MG63 (cell line): ENCODE results near the gene B3GNT5. TPM values are rescaled to one million over a fixed set of nuclear protein-coding genes. Genes with fewer than 3 reads are reported as not detected.

Experiments used
- DNase-seq: peaks from one replicate; pipeline ENCODE4 v3.0.0-alpha.2; 2020
- H3K27me3 ChIP-seq: fragments of 250-450 bp; sonication (Bioruptor Pico); 2 replicates; pipeline ENCODE4 v1.5.1; 2020; ENCODE audit warnings: mild to moderate bottlenecking, moderate library complexity
- H3K36me3 ChIP-seq: fragments of 250-450 bp; sonication (Bioruptor Pico); 2 replicates; pipeline ENCODE4 v1.5.1; 2020; ENCODE audit warnings: mild to moderate bottlenecking, moderate library complexity
- H3K4me3 ChIP-seq: fragments of 250-450 bp; sonication (Bioruptor Pico); 2 replicates; pipeline ENCODE4 v1.5.1; 2020; ENCODE audit warnings: mild to moderate bottlenecking, moderate library complexity
- H3K9me3 ChIP-seq: fragments of 250-450 bp; sonication (Bioruptor Pico); 2 replicates; pipeline ENCODE4 v1.5.1; 2020; ENCODE audit warnings: mild to moderate bottlenecking, moderate library complexity
- total RNA-seq: library from RNA; depleted of rRNA; stranded (reverse); fragments of >200 nt; shearing (Covaris generic); gene quantifications from 2 replicates; pipeline ENCODE4 v1.2.3, GENCODE V29; 2014; ENCODE audit warnings: low replicate concordance

Gene B3GNT5
- total RNA-seq, 1 experiment from 2014 or later, result 0.36 TPM

- no peaks in the 10 kb centered on the region for H3K9me3 ChIP-seq
- no peak for DNase-seq
- no peaks in the 10 kb centered on the region; the same call in 1 of the 2 replicates for H3K27me3 ChIP-seq
- H3K4me3 ChIP-seq, result peak overlapping the region; percentile 62
- H3K36me3 ChIP-seq, result no peaks in the 10 kb centered on the region
Observed at GRCh38 chr3:183254487-183255347, 1.7 kb downstream of the B3GNT5 start.

GRCh38 chr3:183255348-183255730 is 2.3 kb downstream of the B3GNT5 start:
- Histone ChIP-seq H3K9me3 (no peaks in the 10 kb centered on the region), H3K4me3 (no peak overlapping the region), H3K27me3 (no peaks in the 10 kb centered on the region; the same call in 1 of the 2 replicates), H3K36me3 (no peaks in the 10 kb centered on the region)
- no peak for DNase-seq

- H3K9me3 ChIP-seq, result no peaks in the 10 kb centered on the region
- H3K4me3 ChIP-seq, result no peak overlapping the region
- no peaks in the 10 kb centered on the region for H3K36me3 ChIP-seq
- H3K27me3 ChIP-seq, result no peaks in the 10 kb centered on the region
- DNase-seq, result no peak
Observed at GRCh38 chr3:183259087-183259486, 6.0 kb downstream of the B3GNT5 start.

GRCh38 chr3:183259621-183260020 is 6.6 kb downstream of the B3GNT5 start:
- H3K36me3 ChIP-seq, result no peaks in the 10 kb centered on the region
- no peak overlapping the region for H3K4me3 ChIP-seq
- H3K27me3 ChIP-seq, result no peaks in the 10 kb centered on the region
- no peak for DNase-seq
- H3K9me3 ChIP-seq, result no peaks in the 10 kb centered on the region

- H3K4me3 ChIP-seq, result no peak overlapping the region
- no peaks in the 10 kb centered on the region for H3K36me3 ChIP-seq
- no peak for DNase-seq
Observed at GRCh38 chr3:183260167-183260904, 7.3 kb downstream of the B3GNT5 start.

GRCh38 chr3:183261151-183261724 is 8.2 kb downstream of the B3GNT5 start:
- Histone ChIP-seq H3K4me3 (no peak overlapping the region), H3K27me3 (no peaks in the 10 kb centered on the region), H3K9me3 (no peaks in the 10 kb centered on the region), H3K36me3 (no peaks in the 10 kb centered on the region)
- DNase-seq, result no peak

More at GRCh38 chr3:183260167-183260904, 7.3 kb downstream of the B3GNT5 start:
- no peaks in the 10 kb centered on the region for H3K9me3 ChIP-seq
- H3K27me3 ChIP-seq, result no peaks in the 10 kb centered on the region

- no peak for DNase-seq
- Histone ChIP-seq H3K27me3 (no peaks in the 10 kb centered on the region), H3K4me3 (no peak overlapping the region), H3K36me3 (no peaks in the 10 kb centered on the region), H3K9me3 (no peaks in the 10 kb centered on the region)
Observed at GRCh38 chr3:183262875-183263378, 9.9 kb downstream of the B3GNT5 start.

GRCh38 chr3:183264268-183264667 is 11.2 kb downstream of the B3GNT5 start:
- no peak for DNase-seq
- no peaks in the 10 kb centered on the region for H3K9me3 ChIP-seq
- H3K36me3 ChIP-seq, result no peaks in the 10 kb centered on the region
- no peaks in the 10 kb centered on the region for H3K27me3 ChIP-seq
- H3K4me3 ChIP-seq, result no peak overlapping the region

- no peak for DNase-seq
- Histone ChIP-seq H3K36me3 (no peaks in the 10 kb centered on the region), H3K27me3 (no peaks in the 10 kb centered on the region), H3K9me3 (no peaks in the 10 kb centered on the region), H3K4me3 (no peak overlapping the region)
Observed at GRCh38 chr3:183265157-183265642, 12.1 kb downstream of the B3GNT5 start.

- Histone ChIP-seq H3K36me3 (no peaks in the 10 kb centered on the region), H3K27me3 (no peaks in the 10 kb centered on the region), H3K9me3 (no peaks in the 10 kb centered on the region), H3K4me3 (no peak overlapping the region)
- peak; percentile 30 for DNase-seq
Observed at GRCh38 chr3:183265834-183266417, 12.9 kb downstream of the B3GNT5 start.

GRCh38 chr3:183266454-183266853 is 13.4 kb downstream of the B3GNT5 start:
- Histone ChIP-seq H3K27me3 (no peaks in the 10 kb centered on the region), H3K9me3 (no peaks in the 10 kb centered on the region), H3K4me3 (no peak overlapping the region), H3K36me3 (no peaks in the 10 kb centered on the region)
- DNase-seq, result no peak

GRCh38 chr3:183267140-183267539 is 14.1 kb downstream of the B3GNT5 start:
- DNase-seq, result no peak
- Histone ChIP-seq H3K36me3 (no peaks in the 10 kb centered on the region), H3K4me3 (no peak overlapping the region), H3K9me3 (no peaks in the 10 kb centered on the region), H3K27me3 (no peaks in the 10 kb centered on the region)

GRCh38 chr3:183268366-183268765 is 15.3 kb downstream of the B3GNT5 start:
- H3K27me3 ChIP-seq, result no peaks in the 10 kb centered on the region
- no peak overlapping the region for H3K4me3 ChIP-seq
- DNase-seq, result no peak
- no peaks in the 10 kb centered on the region for H3K9me3 ChIP-seq
- no peaks in the 10 kb centered on the region for H3K36me3 ChIP-seq

GRCh38 chr3:183269345-183269744 is 16.3 kb downstream of the B3GNT5 start:
- no peaks in the 10 kb centered on the region for H3K36me3 ChIP-seq
- H3K4me3 ChIP-seq, result no peak overlapping the region
- H3K9me3 ChIP-seq, result no peaks in the 10 kb centered on the region
- DNase-seq, result no peak
- H3K27me3 ChIP-seq, result no peaks in the 10 kb centered on the region

GRCh38 chr3:183270344-183270743 is 17.3 kb downstream of the B3GNT5 start:
- no peak overlapping the region for H3K4me3 ChIP-seq
- no peaks in the 10 kb centered on the region for H3K36me3 ChIP-seq
- no peak for DNase-seq
- no peaks in the 10 kb centered on the region for H3K9me3 ChIP-seq
- no peaks in the 10 kb centered on the region for H3K27me3 ChIP-seq

GRCh38 chr3:183272142-183272541 is 19.1 kb downstream of the B3GNT5 start:
- H3K36me3 ChIP-seq, result no peaks in the 10 kb centered on the region
- no peak for DNase-seq
- no peaks in the 10 kb centered on the region for H3K9me3 ChIP-seq
- H3K27me3 ChIP-seq, result no peaks in the 10 kb centered on the region
- H3K4me3 ChIP-seq, result no peak overlapping the region

- no peaks in the 10 kb centered on the region for H3K27me3 ChIP-seq
- H3K36me3 ChIP-seq, result no peaks in the 10 kb centered on the region
- no peak for DNase-seq
- no peak overlapping the region for H3K4me3 ChIP-seq
- no peaks in the 10 kb centered on the region for H3K9me3 ChIP-seq
Observed at GRCh38 chr3:183272791-183273190, 19.7 kb downstream of the B3GNT5 start.
